Thoracic aorta (tissue), 2 donors: Measurements from ENCODE around the gene POLR3E. TPM values are rescaled to one million over a fixed set of nuclear protein-coding genes. Genes with fewer than 3 reads are reported as not detected.

Source experiments
- ATAC-seq: fragments of 150-250 bp; one replicate; pipeline ENCODE4 v1.8.0; 2017; ENCODE audit warnings: low read depth; ENCODE audit not compliant: insufficient number of reproducible peaks, low FRiP score
- DNase-seq: peaks from one replicate; pipeline ENCODE4 v3.0.0-alpha.2; 2020; ENCODE audit warnings: low spot score
- H3K27ac ChIP-seq, 2 donors: fragments of 200-600 bp; sonication (generic); 1 replicate in 1 of 2; 2 replicates in 1 of 2; pipeline ENCODE4 v1.5.1; 2016; ENCODE audit warnings: mild to moderate bottlenecking in 2 of 2, moderate library complexity in 2 of 2
- H3K27me3 ChIP-seq: fragments of 200-600 bp; sonication (generic); replicated peaks from 2 replicates; pipeline ENCODE4 v1.6.0; 2016; ENCODE audit warnings: mild to moderate bottlenecking; ENCODE audit not compliant: insufficient read depth
- H3K36me3 ChIP-seq: fragments of 200-600 bp; sonication (generic); one replicate; pipeline ENCODE4 v1.5.1; 2016
- H3K4me1 ChIP-seq, 2 donors: fragments of 200-600 bp; sonication (generic); 1 replicate in 1 of 2; 2 replicates in 1 of 2; pipeline versions ENCODE4 v1.5.1 to v1.6.0; 2016; ENCODE audit warnings: low read depth in 2 of 2, mild to moderate bottlenecking in 1 of 2; ENCODE audit not compliant: control insufficient read depth in 1 of 2
- H3K4me3 ChIP-seq: fragments of 200-600 bp; sonication (generic); 2 replicates; pipeline ENCODE4 v1.5.1; 2016; ENCODE audit warnings: mild to moderate bottlenecking
- H3K9me3 ChIP-seq: fragments of 200-600 bp; sonication (generic); 2 replicates; pipeline ENCODE4 v1.5.1; 2016
- CTCF ChIP-seq: fragments of 200-600 bp; sonication (generic); IDR thresholded peaks from one replicate; pipeline ENCODE4 v1.5.1; 2019; ENCODE audit warnings: antibody characterized with exemption
- total RNA-seq, 2 donors: library from RNA; depleted of rRNA; stranded (reverse); fragments of >200 nt; gene quantifications; one replicate each; pipeline versions ENCODE4 v1.1.0 to v1.2.3, GENCODE V29; 2016

Gene POLR3E
- total RNA-seq, 2 donors from 2014 or later: 62.9 to 112 TPM

GRCh38 chr16:22266546-22266945 is 30.7 kb upstream of the POLR3E start:
- TF ChIP-seq CTCF: no peak
- no peaks in the 10 kb centered on the region for H3K27me3 ChIP-seq
- peaks cover 82% of the 10 kb centered on the region for H3K36me3 ChIP-seq
- H3K4me3 ChIP-seq: no peak overlapping the region
- H3K9me3 ChIP-seq: no peaks in the 10 kb centered on the region
- DNase-seq: no peak
- H3K27ac ChIP-seq: no peak overlapping the region
- ATAC-seq: no peak
- no peaks in the 10 kb centered on the region for H3K4me1 ChIP-seq

GRCh38 chr16:22267764-22268163 is 29.4 kb upstream of the POLR3E start:
- TF ChIP-seq CTCF: no peak
- Histone ChIP-seq H3K4me1 (no peaks in the 10 kb centered on the region), H3K4me3 (no peak overlapping the region), H3K9me3 (no peaks in the 10 kb centered on the region), H3K27me3 (no peaks in the 10 kb centered on the region), H3K36me3 (peaks cover 79% of the 10 kb centered on the region), H3K27ac (no peak overlapping the region)
- ATAC-seq: no peak
- no peak for DNase-seq

- Histone ChIP-seq H3K27ac (no peak overlapping the region), H3K4me3 (no peak overlapping the region), H3K36me3 (peaks cover 74% of the 10 kb centered on the region), H3K9me3 (no peaks in the 10 kb centered on the region), H3K4me1 (no peaks in the 10 kb centered on the region), H3K27me3 (no peaks in the 10 kb centered on the region)
- ATAC-seq (no peak), DNase-seq (no peak)
- TF ChIP-seq CTCF: no peak
Observed at GRCh38 chr16:22270525-22270924, 26.7 kb upstream of the POLR3E start.

GRCh38 chr16:22272870-22273650 is 24.1 kb upstream of the POLR3E start:
- no peak for DNase-seq
- no peaks in the 10 kb centered on the region for H3K9me3 ChIP-seq
- no peak for TF ChIP-seq CTCF
- ATAC-seq: no peak
- no peaks in the 10 kb centered on the region for H3K4me1 ChIP-seq
- H3K36me3 ChIP-seq: peaks cover 57% of the 10 kb centered on the region
- H3K4me3 ChIP-seq: no peak overlapping the region
- H3K27ac ChIP-seq: no peak overlapping the region
- no peaks in the 10 kb centered on the region for H3K27me3 ChIP-seq

- H3K27ac ChIP-seq: no peak overlapping the region
- no peaks in the 10 kb centered on the region for H3K4me1 ChIP-seq
- no peaks in the 10 kb centered on the region for H3K9me3 ChIP-seq
- DNase-seq (no peak), ATAC-seq (no peak)
- no peak overlapping the region for H3K4me3 ChIP-seq
- no peaks in the 10 kb centered on the region for H3K27me3 ChIP-seq
- TF ChIP-seq CTCF: no peak
- peaks cover 58% of the 10 kb centered on the region for H3K36me3 ChIP-seq
Observed at GRCh38 chr16:22274916-22275315, 22.3 kb upstream of the POLR3E start.
